Measurements from ENCODE around the gene PGA4. TPM values are rescaled to one million over a fixed set of nuclear protein-coding genes. Genes with fewer than 3 reads are reported as not detected.

Gene PGA4
- total and polyA plus RNA-seq, 2 experiments from 2014 or later: 0.81 TPM; not detected in 1

DNA sequence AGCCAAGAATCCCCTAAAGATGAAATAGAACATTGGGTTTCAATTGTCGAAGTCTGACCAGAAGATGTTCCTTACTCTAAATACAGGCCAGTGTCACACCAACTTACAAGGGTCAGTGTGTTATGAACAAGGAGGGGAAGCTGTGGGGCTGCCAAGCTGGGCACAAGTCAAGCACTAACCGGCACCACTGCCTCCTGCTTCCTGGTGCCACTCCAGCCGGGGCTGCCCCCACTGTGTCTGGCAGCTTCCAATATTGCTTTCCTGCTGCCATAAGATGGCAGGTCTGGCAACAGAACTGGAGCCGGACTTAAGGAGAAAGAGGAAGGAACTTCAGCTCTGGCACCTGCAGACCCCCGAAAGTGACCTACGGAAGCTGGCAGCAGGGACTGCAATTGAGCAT lies 47.2 kb upstream of the PGA4 start (continued):
- no peak for TF ChIP-seq REST (IDR thresholded peaks at IDR 0.05; ENCODE audit: unreplicated experiment)
- no peak for TF ChIP-seq STAT1 (IDR thresholded peaks at IDR 0.05; ENCODE audit: unreplicated experiment)
- no peak for TF ChIP-seq POLR2AphosphoS5 (IDR thresholded peaks at IDR 0.05; ENCODE audit: low read depth)
- TF ChIP-seq EZH2 (IDR thresholded peaks at IDR 0.05; ENCODE audit: low read depth, unreplicated experiment): no peak
- TF ChIP-seq, protein P1, sequence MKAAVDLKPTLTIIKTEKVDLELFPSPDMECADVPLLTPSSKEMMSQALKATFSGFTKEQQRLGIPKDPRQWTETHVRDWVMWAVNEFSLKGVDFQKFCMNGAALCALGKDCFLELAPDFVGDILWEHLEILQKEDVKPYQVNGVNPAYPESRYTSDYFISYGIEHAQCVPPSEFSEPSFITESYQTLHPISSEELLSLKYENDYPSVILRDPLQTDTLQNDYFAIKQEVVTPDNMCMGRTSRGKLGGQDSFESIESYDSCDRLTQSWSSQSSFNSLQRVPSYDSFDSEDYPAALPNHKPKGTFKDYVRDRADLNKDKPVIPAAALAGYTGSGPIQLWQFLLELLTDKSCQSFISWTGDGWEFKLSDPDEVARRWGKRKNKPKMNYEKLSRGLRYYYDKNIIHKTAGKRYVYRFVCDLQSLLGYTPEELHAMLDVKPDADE (IDR thresholded peaks at IDR 0.05): no peak

GRCh38 chr11:61176446-61176845 lies 45.7 kb upstream of the PGA4 start:
- no peaks in the 10 kb centered on the region for H3K36me3 Mint-ChIP-seq (ENCODE audit: low read depth)
- no peaks in the 10 kb centered on the region for H4K20me1 ChIP-seq (replicated peaks; ENCODE audit: insufficient read depth)
- H3K4me1 Mint-ChIP-seq: no peaks in the 10 kb centered on the region; the same call in 2 of the 3 replicates
- no peaks in the 10 kb centered on the region for H3K27me3 ChIP-seq (ENCODE audit: insufficient read depth)
- H3K4me3 Mint-ChIP-seq: no peak overlapping the region
- H3K4me1 ChIP-seq (ENCODE audit: insufficient read depth): no peaks in the 10 kb centered on the region
- no peaks in the 10 kb centered on the region; the same call in 1 of the 3 replicates for H3K9me3 Mint-ChIP-seq
- H3K9me2 ChIP-seq (ENCODE audit: insufficient read depth): peaks cover 4% of the 10 kb centered on the region; the same call in 1 of the 2 replicates
- no peaks in the 10 kb centered on the region for H3F3A ChIP-seq (replicated peaks; ENCODE audit: low read depth)
- H3K27ac Mint-ChIP-seq: no peak overlapping the region
- H3K79me2 ChIP-seq (replicated peaks; ENCODE audit: insufficient read depth): no peaks in the 10 kb centered on the region
- H3K36me3 ChIP-seq (ENCODE audit: insufficient read depth): no peaks in the 10 kb centered on the region
- H3K27ac ChIP-seq (ENCODE audit: low read depth): no peak overlapping the region
- no peak overlapping the region for H3K4me3 ChIP-seq
- no peak for DNase-seq (ENCODE audit: low spot score)
- H2AFZ ChIP-seq: no peak overlapping the region
- peaks cover 15% of the 10 kb centered on the region for H3K27me3 Mint-ChIP-seq (ENCODE audit: insufficient read depth, low read depth, poor library complexity)
- no peak for ATAC-seq
- no peak overlapping the region for H3K4me2 ChIP-seq
- TF ChIP-seq ZNF331 (CRISPR knock-in tag; IDR thresholded peaks at IDR 0.05; ENCODE audit: low read depth): no peak
- no peak for TF ChIP-seq ZNF114 (CRISPR knock-in tag; IDR thresholded peaks at IDR 0.05)
- no peak for TF ChIP-seq REST (IDR thresholded peaks at IDR 0.05; ENCODE audit: unreplicated experiment)
- TF ChIP-seq ZNF462 (CRISPR knock-in tag; IDR thresholded peaks at IDR 0.05): no peak

All from GM23338 (cell line).